Endothelial cell of umbilical vein (primary cell): ENCODE data around the gene RAB44. TPM values are rescaled to one million over a fixed set of nuclear protein-coding genes. Genes with fewer than 3 reads are reported as not detected.

ENCODE experiments used
- BruUV-seq: library from RNA; stranded (reverse); fragments of 400-500 nt; replicated peaks from 2 replicates; lab custom pipeline; 2021; lab: Mats Ljungman, UMichigan
- CTCF ChIA-PET: fragments of 300-600, 350-600 bp; sonication (Branson Sonifier 250); formaldehyde crosslinking; loops from one replicate; lab custom pipeline; 2021; ENCODE audit warnings: antibody characterized with exemption, inconsistent platforms; lab: Charles Lee
- POLR2A ChIA-PET: fragments of 300-600, 350-600 bp; sonication (Branson Sonifier 250); formaldehyde crosslinking; loops from one replicate; lab custom pipeline; 2021; ENCODE audit warnings: antibody characterized with exemption, inconsistent platforms; lab: Charles Lee
- DNase-seq: peaks from one replicate; pipeline ENCODE4 v3.0.0-alpha.2; 2011; ENCODE audit warnings: low read depth, low spot score
- FAIRE-seq: peaks from 2 replicates; lab custom pipeline; 2011; peaks lifted over from hg19 to GRCh38; lab: Jason Lieb, UNC
- H2AFZ ChIP-seq: 2 replicates; pipeline ENCODE4 v1.6.0; 2012; ENCODE audit warnings: low read depth, low read length, control low read depth, inconsistent platforms
- H3K27ac ChIP-seq: 2 replicates; pipeline ENCODE4 v1.5.1; 2011; ENCODE audit warnings: low read depth, mild to moderate bottlenecking, control low read depth, low read length, moderate library complexity; ENCODE audit not compliant: insufficient read depth
- H3K27me3 ChIP-seq, 2 experiments: 2 replicates each; pipeline versions ENCODE4 v1.6.0 to v1.6.1; 2011; ENCODE audit warnings: low read length in 2 of 2, mixed read lengths in 1 of 2; ENCODE audit not compliant: control insufficient read depth in 2 of 2, insufficient read depth in 2 of 2
- H3K36me3 ChIP-seq, 2 experiments: 2 replicates in 1 of 2; 3 replicates in 1 of 2; pipeline ENCODE4 v1.5.1; 2011; ENCODE audit warnings: low read length in 2 of 2, mild to moderate bottlenecking in 1 of 2, moderate library complexity in 1 of 2; ENCODE audit not compliant: control insufficient read depth in 2 of 2, insufficient read depth in 2 of 2; ENCODE audit errors: extremely low read depth in 1 of 2
- H3K4me1 ChIP-seq: 3 replicates; pipeline ENCODE4 v1.5.1; 2011; ENCODE audit warnings: mild to moderate bottlenecking, low read length; ENCODE audit not compliant: control insufficient read depth, insufficient read depth; ENCODE audit errors: extremely low read depth
- H3K4me2 ChIP-seq: 2 replicates; pipeline ENCODE4 v1.6.1; 2011; ENCODE audit warnings: low read length, control low read depth, mixed read lengths; ENCODE audit not compliant: insufficient read depth
- H3K4me3 ChIP-seq, 3 experiments: fragments of 200-600 bp in 1 of 3; sonication (generic), shearing (Covaris generic) in 1 of 3; replicated peaks in 1 of 3; 2 replicates each; pipeline ENCODE4 v1.5.1; 2011 to 2016; ENCODE audit warnings: control low read depth in 3 of 3, low read length in 3 of 3, mild to moderate bottlenecking in 2 of 3, inconsistent platforms in 1 of 3, low read depth in 1 of 3, moderate library complexity in 1 of 3; ENCODE audit not compliant: insufficient read depth in 1 of 3
- H3K79me2 ChIP-seq: 2 replicates; pipeline ENCODE4 v1.6.0; 2012; ENCODE audit warnings: low read length, inconsistent platforms; ENCODE audit not compliant: control insufficient read depth, insufficient read depth
- H3K9ac ChIP-seq: replicated peaks from 2 replicates; pipeline ENCODE3; 2011; ENCODE audit warnings: low read length, control low read depth; ENCODE audit not compliant: insufficient read depth; ENCODE audit errors: extremely low read depth
- H3K9me1 ChIP-seq: replicated peaks from 3 replicates; pipeline ENCODE4 v1.6.0; 2011; ENCODE audit warnings: mild to moderate bottlenecking, low read length; ENCODE audit not compliant: control insufficient read depth, insufficient read depth; ENCODE audit errors: extremely low read depth
- H3K9me3 ChIP-seq: replicated peaks from 2 replicates; pipeline ENCODE4 v1.5.1; 2012; ENCODE audit warnings: low read length, inconsistent platforms; ENCODE audit not compliant: control insufficient read depth, insufficient read depth
- H4K20me1 ChIP-seq: replicated peaks from 2 replicates; pipeline ENCODE3; 2011; ENCODE audit warnings: mild to moderate bottlenecking, low read length; ENCODE audit not compliant: control insufficient read depth, insufficient read depth; ENCODE audit errors: extremely low read depth
- CTCF ChIP-seq, 2 donors: IDR thresholded peaks; 1 replicate in 1 of 2; 2 replicates in 1 of 2; pipeline ENCODE4 v1.5.1; 2011; ENCODE audit warnings: low read length in 2 of 2, mild to moderate bottlenecking in 2 of 2, moderate library complexity in 2 of 2, control low read depth in 1 of 2, inconsistent platforms in 1 of 2, low read depth in 1 of 2; ENCODE audit not compliant: insufficient read depth in 1 of 2; ENCODE audit errors: extremely low read depth in 1 of 2
- EZH2 ChIP-seq: IDR thresholded peaks from 2 replicates; pipeline ENCODE4 v1.6.1; 2012; ENCODE audit warnings: borderline replicate concordance, low read depth, mild to moderate bottlenecking, moderate library complexity, low read length, inconsistent platforms; ENCODE audit not compliant: severe bottlenecking
- FOS ChIP-seq: IDR thresholded peaks from 2 replicates; pipeline ENCODE4 v1.6.1; 2011; ENCODE audit warnings: mild to moderate bottlenecking, low read length, moderate library complexity, borderline replicate concordance; ENCODE audit not compliant: insufficient read depth
- GATA2 ChIP-seq: IDR thresholded peaks from 2 replicates; pipeline ENCODE4 v1.7.0; 2011; ENCODE audit warnings: low read depth, mild to moderate bottlenecking, moderate library complexity, mixed read lengths, low read length; ENCODE audit not compliant: insufficient read length, insufficient read depth
- JUN ChIP-seq: IDR thresholded peaks from 2 replicates; pipeline ENCODE4 v1.6.1; 2011; ENCODE audit warnings: borderline replicate concordance, low read depth; ENCODE audit not compliant: insufficient read length, insufficient read depth
- MAX ChIP-seq: IDR thresholded peaks from 2 replicates; pipeline ENCODE4 v1.6.1; 2011; ENCODE audit not compliant: insufficient read depth, insufficient read length
- MYC ChIP-seq: IDR thresholded peaks from one replicate; pipeline ENCODE4 v1.6.1; 2011; ENCODE audit warnings: mild to moderate bottlenecking, low read depth, low read length
- POLR2A ChIP-seq: IDR thresholded peaks from 2 replicates; pipeline ENCODE4 v1.6.1; 2012; ENCODE audit warnings: low read depth, mild to moderate bottlenecking, control low read depth, low read length
- POLR2AphosphoS5 ChIP-seq: IDR thresholded peaks from 2 replicates; pipeline ENCODE4 v1.6.1; 2012; ENCODE audit warnings: low read depth, mild to moderate bottlenecking, control low read depth, low read length, moderate library complexity; ENCODE audit not compliant: insufficient read depth
- dilution Hi-C: fragments of 300-500 bp; cut with MboI; formaldehyde crosslinking; loops from one replicate; pipeline ENCODE4 v1.15.0; 2019; ENCODE audit warnings: low sequenced_read_pairs; ENCODE audit not compliant: extremely low pct_ligation_motif_present
- intact Hi-C: fragments of 100-400 bp; cut with micrococcal nuclease; formaldehyde crosslinking; loops from one replicate; pipeline ENCODE4 v1.10.0; 2022
- polyA plus RNA-seq, 4 experiments: library from polyadenylated mRNA; depleted of rRNA in 3 of 4; stranded (reverse) in 3 of 4; unstranded in 1 of 4; fragments of >200 nt; gene quantifications; 2 replicates each; pipeline versions ENCODE4 v1.2.1 to v1.2.3, GENCODE V29; 2011 to 2012; ENCODE audit warnings: missing spikeins in 1 of 4
- total RNA-seq: library from RNA; stranded (reverse); gene quantifications from 2 replicates; pipeline ENCODE4 v1.2.3, GENCODE V29; 2021

The RAB44 gene
- total and polyA plus RNA-seq, 2 donors (not counting 3 experiments of a cell fraction or from before 2014, with no cell fraction given), result 0.03 to 0.11 TPM

- DNase-seq, result no peak
- dilution Hi-C loops (no loop called here), intact Hi-C loops (no loop called here)
- no TSS peak for BruUV-seq
- TF ChIP-seq POLR2A (no peak), MYC (no peak)
- peaks cover 6% of the 10 kb centered on the region for H3K4me1 ChIP-seq
- H3K27ac ChIP-seq, result no peak overlapping the region
- H3K4me3 ChIP-seq, result no peak overlapping the region
- CTCF ChIA-PET, result interaction anchor here (1.7 kb wide), 1 partner anchor 13 kb away, joined by 5 read pairs; no protein-coding TSS in a partner anchor
- H3K4me2 ChIP-seq, result no peak overlapping the region
- no peaks in the 10 kb centered on the region for H3K36me3 ChIP-seq
- POLR2A ChIA-PET, result no interaction called here
- no peaks in the 10 kb centered on the region for H3K9me1 ChIP-seq
- no peaks in the 10 kb centered on the region for H3K27me3 ChIP-seq
- H3K79me2 ChIP-seq, result no peaks in the 10 kb centered on the region
- no peaks in the 10 kb centered on the region for H4K20me1 ChIP-seq
- H2AFZ ChIP-seq, result no peak overlapping the region
- H3K9ac ChIP-seq, result no peak overlapping the region
- H3K9me3 ChIP-seq, result no peaks in the 10 kb centered on the region
- FAIRE-seq, result no peak
Measured at GRCh38 chr6:36745836-36746235, 48.2 kb downstream of the RAB44 start.

GRCh38 chr6:36746251-36746650, 48.6 kb downstream of the RAB44 start:
- no peaks in the 10 kb centered on the region for H3K9me1 ChIP-seq
- DNase-seq, result no peak
- H3K9me3 ChIP-seq, result no peaks in the 10 kb centered on the region
- POLR2A ChIA-PET, result no interaction called here
- H3K27me3 ChIP-seq, result no peaks in the 10 kb centered on the region
- H3K79me2 ChIP-seq, result no peaks in the 10 kb centered on the region
- H4K20me1 ChIP-seq, result no peaks in the 10 kb centered on the region
- dilution Hi-C loops (no loop called here), intact Hi-C loops (no loop called here)
- CTCF ChIA-PET, result no interaction called here
- no peak overlapping the region for H3K4me2 ChIP-seq
- no peak overlapping the region for H3K9ac ChIP-seq
- H3K27ac ChIP-seq, result no peak overlapping the region
- BruUV-seq, result no TSS peak
- TF ChIP-seq POLR2AphosphoS5 (no peak), MAX (no peak), EZH2 (no peak), GATA2 (no peak), FOS (no peak), MYC (no peak), JUN (no peak), CTCF (IDR thresholded peaks at IDR 0.05; ENCODE audit: extremely low read depth in 1 of 2, insufficient read depth in 1 of 2, low read depth in 1 of 2, low read length in 2 of 2) (no peak), POLR2A (no peak)
- peaks cover 2% of the 10 kb centered on the region for H3K4me1 ChIP-seq
- no peak overlapping the region for H2AFZ ChIP-seq
- H3K36me3 ChIP-seq, result no peaks in the 10 kb centered on the region
- FAIRE-seq, result no peak
- no peak overlapping the region for H3K4me3 ChIP-seq
